Gastroesophageal sphincter (tissue), 3 donors: ENCODE measurements around the gene ADAMTSL3.

Experiments used
- CTCF ChIP-seq, 4 experiments: fragments of 200-600 bp in 2 of 4; fragments of 450-650 bp in 2 of 4; sonication (generic) in 1 of 4; IDR thresholded peaks; one replicate each; pipeline ENCODE4 v1.5.1; 2017 to 2019; ENCODE audit warnings: antibody characterized with exemption in 4 of 4, mild to moderate bottlenecking in 2 of 4, moderate library complexity in 2 of 4
- EP300 ChIP-seq: sonication (generic); formaldehyde crosslinking; IDR thresholded peaks from one replicate; pipeline ENCODE4 v1.6.1; 2017; ENCODE audit warnings: antibody characterized with exemption, mild to moderate bottlenecking
- POLR2A ChIP-seq, 2 donors: fragments of 450-650 bp; IDR thresholded peaks; one replicate each; pipeline ENCODE4 v1.6.1; 2017; ENCODE audit warnings: antibody characterized with exemption in 2 of 2, mild to moderate bottlenecking in 2 of 2, moderate library complexity in 1 of 2
- POLR2AphosphoS5 ChIP-seq: sonication (generic); formaldehyde crosslinking; IDR thresholded peaks from one replicate; pipeline ENCODE4 v1.6.1; 2017; ENCODE audit warnings: antibody characterized with exemption

GRCh38 chr15:83960192-83960829 is 306.4 kb downstream of the ADAMTSL3 start:
- TF ChIP-seq CTCF (IDR thresholded peaks at IDR 0.05) (no peak), EP300 (no peak), POLR2A (IDR thresholded peaks at IDR 0.05) (no peak), POLR2AphosphoS5 (no peak)
